Psoas muscle (tissue), 8 donors: ENCODE results near the gene WSB2. TPM values are rescaled to one million over a fixed set of nuclear protein-coding genes. Genes with fewer than 3 reads are reported as not detected.

Experiments used
- ATAC-seq, 4 donors: fragments of 200-7000 bp; cut with Tn5 transposase; one replicate each; pipeline ENCODE4 v1.9.1; 2020; ENCODE audit warnings: moderate library complexity in 3 of 4, mild to moderate bottlenecking in 2 of 4
- DNase-seq, 2 donors: peaks; one replicate each; pipeline ENCODE4 v3.0.0-alpha.2; 2020
- H3K27ac ChIP-seq: fragments of 200-600 bp; one replicate; pipeline ENCODE4 v1.8.0; 2022
- H3K27me3 ChIP-seq, 3 donors: fragments of 200-600 bp in 1 of 3; one replicate each; pipeline versions ENCODE4 v1.6.1 to v1.8.0; 2013 to 2022; ENCODE audit warnings: low read length in 2 of 3, mild to moderate bottlenecking in 2 of 3, moderate library complexity in 1 of 3; ENCODE audit not compliant: insufficient read depth in 3 of 3
- H3K36me3 ChIP-seq, 2 donors: fragments of 200-600 bp in 1 of 2; one replicate each; pipeline versions ENCODE4 v1.6.1 to v1.8.0; 2013 to 2022; ENCODE audit warnings: low read depth in 1 of 2, mild to moderate bottlenecking in 1 of 2, moderate library complexity in 1 of 2; ENCODE audit not compliant: insufficient read depth in 1 of 2
- H3K4me1 ChIP-seq: fragments of 200-600 bp; one replicate; pipeline ENCODE4 v1.8.0; 2022
- H3K4me3 ChIP-seq: fragments of 200-600 bp; one replicate; pipeline ENCODE4 v1.8.0; 2022; ENCODE audit warnings: mild to moderate bottlenecking
- H3K9me3 ChIP-seq: fragments of 200-600 bp; one replicate; pipeline ENCODE4 v1.8.0; 2022
- whole genome bisulfite sequencing, 3 donors: extraction: QIAGEN DNeasy Blood & Tissue Kit; methylation state at CpG; one replicate each; pipeline versions ENCODE4 v1.1.6 to v1.1.7; 2013; 5-methylcytosine and 5-hydroxymethylcytosine counted together
- intact Hi-C, 2 donors: fragments of 100-400 bp; cut with DNase I; formaldehyde crosslinking; loops; one replicate each; pipeline versions ENCODE4 v1.11.0 to v1.14.2; 2022
- polyA plus RNA-seq, 3 donors: library from polyadenylated mRNA; stranded (reverse); fragments of 200-250 nt; gene quantifications; one replicate each; pipeline ENCODE4 v1.2.3, GENCODE V29; 2013
- total RNA-seq, 4 donors: library from RNA; stranded (reverse); fragmentation: NEBNext Ultra II Directional in 2 of 4; extraction: Animal tissue kit (Norgen Biotek cat#: 25700) in 2 of 4; gene quantifications; one replicate each; pipeline versions ENCODE4 v1.2.1 to v1.2.4, GENCODE V29; 2021 to 2023
- TF ChIP-seq, protein P1 (sequence below): fragments of 200-600 bp; IDR thresholded peaks from one replicate; pipeline ENCODE4 v1.8.0; 2022; ENCODE audit warnings: antibody characterized with exemption
- donor health status: healthy with polysubstance abuse.
- donor health status: DM: no; HTN: no; CAD: no; lungs with moderate emphysema.
- donor health status: Bipolar disorder and iron deficiency.
- donor health status: healthy.
- donor health status: DM: yes; HTN: yes; CAD: no.
- donor health status: DM: no; HTN: no; CAD: no.
- donor health status: DM: no; HTN: no; CAD: no.
- donor health status: DM: yes; HTN: yes; CAD: no.

The WSB2 gene
- total and polyA plus RNA-seq, 7 donors = 63.8 to 113 (median 84.3) TPM

GRCh38 chr12:118061873-118062843 lies 1.2 kb upstream of the WSB2 start:
- peak overlapping the region; percentile 96 for H3K4me3 ChIP-seq
- H3K4me1 ChIP-seq = peaks cover 11% of the 10 kb centered on the region
- peak overlapping the region; percentile 98 for H3K27ac ChIP-seq
- peaks cover 0 to 9% of the 10 kb centered on the region in 2 donors for H3K36me3 ChIP-seq
- H3K27me3 ChIP-seq = no peaks in the 10 kb centered on the region
- H3K9me3 ChIP-seq = no peaks in the 10 kb centered on the region
- TF ChIP-seq, protein P1, sequence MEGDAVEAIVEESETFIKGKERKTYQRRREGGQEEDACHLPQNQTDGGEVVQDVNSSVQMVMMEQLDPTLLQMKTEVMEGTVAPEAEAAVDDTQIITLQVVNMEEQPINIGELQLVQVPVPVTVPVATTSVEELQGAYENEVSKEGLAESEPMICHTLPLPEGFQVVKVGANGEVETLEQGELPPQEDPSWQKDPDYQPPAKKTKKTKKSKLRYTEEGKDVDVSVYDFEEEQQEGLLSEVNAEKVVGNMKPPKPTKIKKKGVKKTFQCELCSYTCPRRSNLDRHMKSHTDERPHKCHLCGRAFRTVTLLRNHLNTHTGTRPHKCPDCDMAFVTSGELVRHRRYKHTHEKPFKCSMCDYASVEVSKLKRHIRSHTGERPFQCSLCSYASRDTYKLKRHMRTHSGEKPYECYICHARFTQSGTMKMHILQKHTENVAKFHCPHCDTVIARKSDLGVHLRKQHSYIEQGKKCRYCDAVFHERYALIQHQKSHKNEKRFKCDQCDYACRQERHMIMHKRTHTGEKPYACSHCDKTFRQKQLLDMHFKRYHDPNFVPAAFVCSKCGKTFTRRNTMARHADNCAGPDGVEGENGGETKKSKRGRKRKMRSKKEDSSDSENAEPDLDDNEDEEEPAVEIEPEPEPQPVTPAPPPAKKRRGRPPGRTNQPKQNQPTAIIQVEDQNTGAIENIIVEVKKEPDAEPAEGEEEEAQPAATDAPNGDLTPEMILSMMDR = no peak
- 2 to 4% (median 2%) methylated on average over 43 to 44 of the region's 44 CpGs for WGBS, 3 donors
- DNase-seq = peak in 1 of 2 donors; percentile 53
- peak in 3 of 4 donors; percentile 27 to 64 (median 39) for ATAC-seq
- intact Hi-C loops = loop anchor here (5.0 kb wide), 1 partner anchor 40 kb away; the partner anchor contains the start of gene VSIG10 (in 2 of the 2)

GRCh38 chr12:118060301-118061010 lies 523 bp downstream of the WSB2 start:
- peak; percentile 37 to 42 (median 40) for ATAC-seq
- peaks cover 28% of the 10 kb centered on the region for H3K4me1 ChIP-seq

DNA sequence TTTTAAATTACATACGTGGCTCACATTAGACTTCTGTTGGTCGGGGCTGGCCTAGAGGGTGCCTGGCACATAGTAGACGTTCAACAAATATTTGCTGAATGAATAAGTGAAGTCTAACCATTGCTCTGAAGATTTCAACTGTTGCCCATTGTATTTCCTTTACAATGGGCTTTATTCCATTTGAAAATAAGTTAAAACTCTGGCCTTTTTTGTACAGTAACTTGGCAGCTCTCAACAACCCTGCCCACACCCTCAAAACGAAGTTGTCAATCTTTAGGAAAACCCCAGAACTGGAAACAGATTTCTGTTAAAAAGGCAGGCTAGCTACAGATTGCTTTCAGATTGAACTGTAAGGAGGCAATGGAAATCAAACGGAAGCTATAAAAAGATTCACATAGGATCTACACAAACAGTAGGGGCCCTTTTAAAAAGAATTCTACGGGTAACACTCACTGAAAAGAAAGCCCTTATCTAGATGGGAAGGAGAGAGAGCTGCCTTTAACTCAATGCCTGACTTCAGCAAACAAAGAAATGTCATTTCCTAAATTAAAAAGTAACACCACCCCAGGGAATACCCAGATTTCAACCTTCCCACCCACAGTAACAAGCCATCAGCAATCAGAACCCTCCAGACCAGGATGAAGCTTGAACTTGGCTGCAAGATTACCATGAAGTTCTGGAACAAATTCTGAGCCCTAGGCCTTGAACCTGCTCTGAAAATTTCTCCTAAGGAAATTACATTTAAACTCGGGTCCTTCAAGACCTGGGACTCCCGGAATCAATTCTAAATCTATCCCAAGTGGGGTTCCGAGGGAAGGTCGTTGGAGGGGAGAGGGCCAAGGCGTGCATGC lies 1.4 kb downstream of the WSB2 start:
- intact Hi-C loops = loop anchor here (5.0 kb wide), 1 partner anchor 43 kb away; the partner anchor contains the start of gene VSIG10 (in 2 of the 2)
- Histone ChIP-seq H3K4me1 (peaks cover 36% of the 10 kb centered on the region), H3K36me3 (no peaks in the 10 kb centered on the region), H3K9me3 (no peaks in the 10 kb centered on the region), H3K27me3 (no peaks in the 10 kb centered on the region), H3K4me3 (peak overlapping the region; percentile 96), H3K27ac (peak overlapping the region; percentile 98)
- ATAC-seq (no peak), DNase-seq (no peak)
- TF ChIP-seq, protein P1 = no peak
- 13 to 20% (median 18%) methylated on average over 11 of the region's 11 CpGs for WGBS, 3 donors

More at GRCh38 chr12:118060301-118061010, 523 bp downstream of the WSB2 start:
- Histone ChIP-seq H3K27me3 (no peaks in the 10 kb centered on the region), H3K4me3 (peak overlapping the region; percentile 96), H3K27ac (peak overlapping the region; percentile 98), H3K36me3 (no peaks in the 10 kb centered on the region), H3K9me3 (no peaks in the 10 kb centered on the region)
- DNase-seq = peak; percentile 51 to 75
- TF ChIP-seq, protein P1 = no peak
- WGBS, 3 donors = 1 to 2% (median 1%) methylated on average over 19 to 44 of the region's 46 CpGs
- intact Hi-C loops = loop anchor here (5.0 kb wide), 1 partner anchor 42 kb away; the partner anchor contains the start of gene VSIG10 (in 2 of the 2)

- no peaks in the 10 kb centered on the region for H3K9me3 ChIP-seq
- peak overlapping the region; percentile 98 for H3K27ac ChIP-seq
- intact Hi-C loops = no loop called here
- H3K27me3 ChIP-seq = no peaks in the 10 kb centered on the region
- DNase-seq (no peak), ATAC-seq (no peak)
- WGBS, 3 donors = 89 to 93% (median 90%) methylated on average over 8 of the region's 8 CpGs
- TF ChIP-seq, protein P1 = no peak
- H3K36me3 ChIP-seq = no peaks in the 10 kb centered on the region
- H3K4me3 ChIP-seq = no peak overlapping the region
- peaks cover 37% of the 10 kb centered on the region for H3K4me1 ChIP-seq
Measured at GRCh38 chr12:118058881-118059280, 2.1 kb downstream of the WSB2 start.
